HepG2 (cell line): ENCODE results near the gene CAPG. TPM values are rescaled to one million over a fixed set of nuclear protein-coding genes. Genes with fewer than 3 reads are reported as not detected.

Experiments
- CSRNP1 ChIP-seq: sonication (generic); formaldehyde crosslinking; IDR thresholded peaks from 2 replicates; pipeline ENCODE4 v1.8.1; 2023; ENCODE audit warnings: mild to moderate bottlenecking, missing genetic modification reagents
- ELF4 ChIP-seq: sonication (generic); formaldehyde crosslinking; IDR thresholded peaks from 2 replicates; pipeline ENCODE4 v1.5.0; 2020; ENCODE audit warnings: missing genetic modification reagents, mild to moderate bottlenecking, moderate library complexity, borderline replicate concordance
- FOXA1 ChIP-seq, 2 experiments: fragments of 450-650 bp in 1 of 2; sonication (generic) in 1 of 2; formaldehyde crosslinking in 1 of 2; IDR thresholded peaks; 2 replicates each; pipeline versions ENCODE4 v1.4.0 to v1.6.1; 2016 to 2020; ENCODE audit warnings: missing genetic modification reagents in 1 of 2
- KDM5A ChIP-seq: fragments of 200-600 bp; sonication (generic); IDR thresholded peaks from 2 replicates; pipeline ENCODE4 v1.7.0; 2018; ENCODE audit warnings: antibody characterized with exemption, mild to moderate bottlenecking, low read length, borderline replicate concordance
- LRRFIP1 ChIP-seq: sonication (generic); formaldehyde crosslinking; conservative IDR thresholded peaks from 2 replicates; pipeline ENCODE4 v1.4.0; 2020; ENCODE audit warnings: missing genetic modification reagents
- MEF2D ChIP-seq: sonication (generic); formaldehyde crosslinking; IDR thresholded peaks from 2 replicates; pipeline ENCODE4 v1.5.1; 2020; ENCODE audit warnings: mild to moderate bottlenecking, missing genetic modification reagents
- MTA3 ChIP-seq: sonication (generic); formaldehyde crosslinking; IDR thresholded peaks from 2 replicates; pipeline ENCODE4 v1.4.0; 2020; ENCODE audit warnings: missing genetic modification reagents
- MXD3 ChIP-seq: IDR thresholded peaks from 2 replicates; pipeline ENCODE4 v1.6.1; 2016; ENCODE audit warnings: mild to moderate bottlenecking, missing biosample characterization, missing genetic modification reagents
- NR2C2 ChIP-seq: sonication (generic); formaldehyde crosslinking; IDR thresholded peaks from 2 replicates; pipeline ENCODE4 v1.4.0; 2020; ENCODE audit warnings: missing genetic modification reagents, mild to moderate bottlenecking, moderate library complexity, borderline replicate concordance
- RBFOX2 ChIP-seq: fragments of 200-400 bp; formaldehyde crosslinking; IDR thresholded peaks from 2 replicates; pipeline ENCODE4 v1.6.1; 2017; ENCODE audit warnings: low read depth, mild to moderate bottlenecking, low read length
- RELA ChIP-seq: sonication (generic); formaldehyde crosslinking; IDR thresholded peaks from 2 replicates; pipeline ENCODE4 v1.4.0; 2020; ENCODE audit warnings: missing genetic modification reagents
- SCMH1 ChIP-seq: sonication (generic); formaldehyde crosslinking; IDR thresholded peaks from 2 replicates; pipeline ENCODE4 v1.9.0; 2021; ENCODE audit warnings: missing genetic modification reagents, mild to moderate bottlenecking, borderline replicate concordance
- TSC22D2 ChIP-seq: sonication (generic); formaldehyde crosslinking; IDR thresholded peaks from 2 replicates; pipeline ENCODE4 v1.5.1; 2020; ENCODE audit warnings: missing genetic modification reagents, mild to moderate bottlenecking, borderline replicate concordance
- ZFP37 ChIP-seq: sonication (generic); formaldehyde crosslinking; IDR thresholded peaks from 2 replicates; pipeline ENCODE4 v1.4.0; 2020; ENCODE audit warnings: missing genetic modification reagents, borderline replicate concordance
- ZMAT3 ChIP-seq: sonication (generic); formaldehyde crosslinking; conservative IDR thresholded peaks from 2 replicates; pipeline ENCODE4 v1.7.0; 2021; ENCODE audit warnings: missing genetic modification reagents
- ZNF124 ChIP-seq: sonication (generic); formaldehyde crosslinking; IDR thresholded peaks from 2 replicates; pipeline ENCODE4 v1.4.0; 2020; ENCODE audit warnings: missing genetic modification reagents
- ZNF644 ChIP-seq: IDR thresholded peaks from 2 replicates; pipeline ENCODE4 v1.6.1; 2016; ENCODE audit warnings: low read depth
- ZNF780A ChIP-seq: sonication (generic); formaldehyde crosslinking; IDR thresholded peaks from 2 replicates; pipeline ENCODE4 v1.8.0; 2022; ENCODE audit warnings: mild to moderate bottlenecking, missing genetic modification reagents, moderate library complexity
- polyA plus RNA-seq, 8 experiments: library from polyadenylated mRNA; depleted of rRNA in 3 of 8; stranded (reverse) in 7 of 8; unstranded in 1 of 8; fragments of >200 nt; fragmentation: Illumina TruSeq in 4 of 8; extraction: Trizol in 4 of 8; gene quantifications; 2 replicates each; pipeline versions ENCODE4 v1.2.1 to v1.2.3, GENCODE V29; 2011 to 2016; ENCODE audit warnings: low read depth in 4 of 8, missing spikeins in 1 of 8, mixed read lengths in 1 of 8; ENCODE audit not compliant: insufficient read depth in 1 of 8
- total RNA-seq, 5 experiments: library from RNA; depleted of rRNA; stranded (reverse); fragments of >200 nt; fragmentation: Illumina TruSeq; extraction: Trizol; gene quantifications; 2 replicates each; pipeline ENCODE4 v1.2.3, GENCODE V29; 2016; ENCODE audit warnings: low read depth in 1 of 5
- TF ChIP-seq, protein P1 (sequence below): sonication (generic); formaldehyde crosslinking; IDR thresholded peaks from 2 replicates; pipeline ENCODE4 v1.4.0; 2020; ENCODE audit warnings: mild to moderate bottlenecking, missing genetic modification reagents
- TF ChIP-seq, protein P2 (sequence below): sonication (generic); formaldehyde crosslinking; IDR thresholded peaks from 2 replicates; pipeline ENCODE4 v1.4.0; 2020; ENCODE audit warnings: missing genetic modification reagents, mild to moderate bottlenecking, borderline replicate concordance

Gene CAPG
- total and polyA plus RNA-seq, 2 of the 13 experiments (the other 11 are each of a cell fraction or from before 2014, with no cell fraction given): 12.7 to 18.2 TPM

DNA sequence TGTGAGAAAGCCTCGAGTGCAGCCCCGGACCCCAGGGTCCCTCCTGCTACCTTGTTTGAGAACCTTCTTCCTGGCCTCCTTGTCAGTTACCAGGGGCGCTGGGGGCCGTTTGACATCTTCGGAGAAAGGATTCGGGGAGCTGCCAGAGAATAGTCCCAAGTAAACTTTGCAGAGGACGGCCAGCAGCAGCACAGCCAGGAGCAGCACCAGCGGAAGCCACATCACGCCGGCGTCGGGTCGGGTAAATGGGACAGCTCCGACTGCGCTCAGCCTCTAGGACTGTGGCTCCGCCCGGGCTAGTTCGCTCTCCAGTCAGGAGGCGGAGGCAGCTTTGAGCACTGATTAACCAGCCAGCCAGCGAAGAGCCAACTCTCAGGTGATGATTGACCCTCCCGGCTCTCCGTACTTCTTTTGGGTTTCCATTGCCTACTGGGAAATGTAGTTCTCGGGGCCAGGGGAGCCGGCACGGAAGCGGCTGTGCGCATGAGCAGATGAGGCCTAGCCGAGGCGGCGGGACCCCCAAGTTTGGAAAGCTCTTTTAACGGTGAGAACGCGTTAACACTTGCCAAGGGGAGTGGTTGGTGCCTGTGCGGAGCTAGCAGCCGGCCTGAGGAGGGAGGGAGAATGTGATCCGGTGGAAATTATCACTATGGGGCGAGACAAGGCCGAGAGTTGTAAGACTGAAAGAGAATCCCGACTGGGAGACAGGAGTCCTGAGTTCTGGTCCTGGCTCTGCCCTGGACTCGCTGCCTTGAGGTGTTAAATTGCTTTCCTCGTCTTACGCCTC lies 55.7 kb downstream of the CAPG start, which contains the start of the genes ELMOD3 and RETSAT (continued):
- TF ChIP-seq KDM5A: peak; percentile 92; the same call in 1 of the 2 replicates
- TF ChIP-seq MEF2D (CRISPR knock-in tag): peak; percentile 89
- peak; percentile 86 for TF ChIP-seq NR2C2
- peak; percentile 75 for TF ChIP-seq MXD3
- no peak for TF ChIP-seq MTA3 (CRISPR knock-in tag)
- no peak for TF ChIP-seq ZNF644
- TF ChIP-seq TSC22D2 (CRISPR knock-in tag): peak; percentile 87; the same call in 1 of the 2 replicates
- peak; percentile 59; the same call in 1 of the 2 replicates for TF ChIP-seq LRRFIP1 (CRISPR knock-in tag)
- TF ChIP-seq ZNF124 (CRISPR knock-in tag): peak; percentile 94
- TF ChIP-seq, protein P1, sequence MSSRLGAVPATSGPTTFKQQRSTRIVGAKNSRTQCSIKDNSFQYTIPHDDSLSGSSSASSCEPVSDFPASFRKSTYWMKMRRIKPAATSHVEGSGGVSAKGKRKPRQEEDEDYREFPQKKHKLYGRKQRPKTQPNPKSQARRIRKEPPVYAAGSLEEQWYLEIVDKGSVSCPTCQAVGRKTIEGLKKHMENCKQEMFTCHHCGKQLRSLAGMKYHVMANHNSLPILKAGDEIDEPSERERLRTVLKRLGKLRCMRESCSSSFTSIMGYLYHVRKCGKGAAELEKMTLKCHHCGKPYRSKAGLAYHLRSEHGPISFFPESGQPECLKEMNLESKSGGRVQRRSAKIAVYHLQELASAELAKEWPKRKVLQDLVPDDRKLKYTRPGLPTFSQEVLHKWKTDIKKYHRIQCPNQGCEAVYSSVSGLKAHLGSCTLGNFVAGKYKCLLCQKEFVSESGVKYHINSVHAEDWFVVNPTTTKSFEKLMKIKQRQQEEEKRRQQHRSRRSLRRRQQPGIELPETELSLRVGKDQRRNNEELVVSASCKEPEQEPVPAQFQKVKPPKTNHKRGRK (CRISPR knock-in tag): no peak
- TF ChIP-seq SCMH1 (CRISPR knock-in tag): no peak
- TF ChIP-seq RBFOX2: peak; percentile 94
- TF ChIP-seq FOXA1 (IDR thresholded peaks at IDR 0.05): no peak
- TF ChIP-seq FOXA1 (CRISPR knock-in tag; IDR thresholded peaks at IDR 0.05): 0 out of 2 replicates have a peak, but pooled peaks have one; percentile 23
- peak; percentile 86 for TF ChIP-seq CSRNP1
- peak; percentile 59 for TF ChIP-seq ZMAT3 (CRISPR knock-in tag)
- peak; percentile 97 for TF ChIP-seq ELF4
- peak; percentile 9 for TF ChIP-seq RELA
- no peak; the same call in 1 of the 2 replicates for TF ChIP-seq ZNF780A (CRISPR knock-in tag)
- peak; percentile 39; the same call in 1 of the 2 replicates for TF ChIP-seq ZFP37
- TF ChIP-seq, protein P2, sequence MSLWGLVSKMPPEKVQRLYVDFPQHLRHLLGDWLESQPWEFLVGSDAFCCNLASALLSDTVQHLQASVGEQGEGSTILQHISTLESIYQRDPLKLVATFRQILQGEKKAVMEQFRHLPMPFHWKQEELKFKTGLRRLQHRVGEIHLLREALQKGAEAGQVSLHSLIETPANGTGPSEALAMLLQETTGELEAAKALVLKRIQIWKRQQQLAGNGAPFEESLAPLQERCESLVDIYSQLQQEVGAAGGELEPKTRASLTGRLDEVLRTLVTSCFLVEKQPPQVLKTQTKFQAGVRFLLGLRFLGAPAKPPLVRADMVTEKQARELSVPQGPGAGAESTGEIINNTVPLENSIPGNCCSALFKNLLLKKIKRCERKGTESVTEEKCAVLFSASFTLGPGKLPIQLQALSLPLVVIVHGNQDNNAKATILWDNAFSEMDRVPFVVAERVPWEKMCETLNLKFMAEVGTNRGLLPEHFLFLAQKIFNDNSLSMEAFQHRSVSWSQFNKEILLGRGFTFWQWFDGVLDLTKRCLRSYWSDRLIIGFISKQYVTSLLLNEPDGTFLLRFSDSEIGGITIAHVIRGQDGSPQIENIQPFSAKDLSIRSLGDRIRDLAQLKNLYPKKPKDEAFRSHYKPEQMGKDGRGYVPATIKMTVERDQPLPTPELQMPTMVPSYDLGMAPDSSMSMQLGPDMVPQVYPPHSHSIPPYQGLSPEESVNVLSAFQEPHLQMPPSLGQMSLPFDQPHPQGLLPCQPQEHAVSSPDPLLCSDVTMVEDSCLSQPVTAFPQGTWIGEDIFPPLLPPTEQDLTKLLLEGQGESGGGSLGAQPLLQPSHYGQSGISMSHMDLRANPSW (CRISPR knock-in tag): peak; percentile 85; the same call in 1 of the 2 replicates
